K562 (cell line): ENCODE measurements around the gene KRTAP5-7. TPM values are rescaled to one million over a fixed set of nuclear protein-coding genes. Genes with fewer than 3 reads are reported as not detected.

Source experiments
- ATAC-seq: fragments of 200-7000 bp; cut with Tn5 transposase; 3 replicates; pipeline ENCODE4 v1.9.1; 2020; ENCODE audit warnings: moderate library complexity
- BruUV-seq: library from RNA; stranded (reverse); fragments of 400-500 nt; replicated peaks from 2 replicates; lab custom pipeline; 2021; lab: Mats Ljungman, UMichigan
- CTCF ChIA-PET: fragments of 300-600 bp; formaldehyde crosslinking; extraction: SDS; loops from one replicate; lab custom pipeline; 2021; ENCODE audit warnings: low intra/inter-chr PET ratio; lab: Yijun Ruan, JAX
- POLR2A ChIA-PET: fragments of 300-600, 350-650 bp; sonication (Branson Sonifier 250); formaldehyde crosslinking; extraction: SDS; loops from one replicate; lab custom pipeline; 2021; ENCODE audit warnings: antibody characterized with exemption, inconsistent platforms; lab: Yijun Ruan, JAX
- DNase-seq, 4 experiments: peaks; one replicate each; pipeline versions ENCODE4 v3.0.0 to v3.0.0-alpha.2; 2011 to 2018; ENCODE audit warnings: low spot score in 3 of 4, mixed read lengths in 3 of 4; ENCODE audit errors: extremely low read depth in 1 of 4
- FAIRE-seq: peaks from 2 replicates; lab custom pipeline; 2011; peaks lifted over from hg19 to GRCh38; lab: Jason Lieb, UNC
- H2AFZ ChIP-seq: 2 replicates; pipeline ENCODE4 v1.6.0; 2011; ENCODE audit warnings: low read depth, low read length, control low read depth, inconsistent platforms
- H3K27ac ChIP-seq: fragments of 200-600 bp; 3 replicates; pipeline ENCODE4 v1.8.0; 2011; ENCODE audit warnings: low read depth, mild to moderate bottlenecking, control low read depth, inconsistent platforms, low read length, moderate library complexity, mixed read lengths; ENCODE audit errors: extremely low read depth
- H3K27me3 ChIP-seq, 2 experiments: fragments of 300-600 bp in 1 of 2; 2 replicates in 1 of 2; 3 replicates in 1 of 2; pipeline versions ENCODE4 v1.6.0 to v1.8.0; 2011; ENCODE audit warnings: inconsistent platforms in 2 of 2, low read length in 2 of 2, mild to moderate bottlenecking in 1 of 2, mixed read lengths in 1 of 2, moderate library complexity in 1 of 2; ENCODE audit not compliant: control insufficient read depth in 2 of 2, insufficient read depth in 2 of 2
- H3K36me3 ChIP-seq: fragments of 300-600 bp; 3 replicates; pipeline ENCODE4 v1.8.0; 2011; ENCODE audit warnings: mild to moderate bottlenecking, low read length, inconsistent platforms; ENCODE audit not compliant: control insufficient read depth, insufficient read depth
- H3K4me1 ChIP-seq, 2 experiments: fragments of 200-600 bp in 1 of 2; replicated peaks in 1 of 2; 2 replicates in 1 of 2; 3 replicates in 1 of 2; pipeline versions ENCODE4 v1.5.1 to v1.8.0; 2011; ENCODE audit warnings: inconsistent platforms in 2 of 2, low read length in 2 of 2, mild to moderate bottlenecking in 1 of 2, mixed read lengths in 1 of 2, moderate library complexity in 1 of 2; ENCODE audit not compliant: control insufficient read depth in 2 of 2, insufficient read depth in 2 of 2
- H3K4me2 ChIP-seq: 2 replicates; pipeline ENCODE4 v1.6.1; 2011; ENCODE audit warnings: low read length, control low read depth, inconsistent platforms, mixed read lengths; ENCODE audit not compliant: insufficient read depth
- H3K4me3 ChIP-seq: fragments of 200-600 bp; sonication (generic), shearing (Covaris generic); 2 replicates; pipeline ENCODE4 v1.5.1; 2016; ENCODE audit warnings: control low read depth, inconsistent platforms
- H3K79me2 ChIP-seq: fragments of 200-600 bp; 3 replicates; pipeline ENCODE4 v1.8.0; 2011; ENCODE audit warnings: low read length, inconsistent platforms; ENCODE audit not compliant: control insufficient read depth, insufficient read depth
- H3K9ac ChIP-seq, 2 experiments: 2 replicates each; pipeline versions ENCODE4 v1.6.0 to v1.6.1; 2011; ENCODE audit warnings: low read depth in 2 of 2, low read length in 2 of 2, control low read depth in 1 of 2, inconsistent platforms in 1 of 2, mild to moderate bottlenecking in 1 of 2, mixed read lengths in 1 of 2; ENCODE audit not compliant: insufficient read depth in 1 of 2
- H3K9me1 ChIP-seq: one replicate; pipeline ENCODE4 v1.6.0; 2011; ENCODE audit warnings: inconsistent platforms, mild to moderate bottlenecking, low read length, moderate library complexity; ENCODE audit not compliant: control insufficient read depth, insufficient read depth
- H3K9me3 ChIP-seq: replicated peaks from 2 replicates; pipeline ENCODE4 v1.5.1; 2011; ENCODE audit warnings: low read depth, low read length, inconsistent platforms; ENCODE audit not compliant: control insufficient read depth, insufficient read depth
- H4K20me1 ChIP-seq: replicated peaks from 2 replicates; pipeline ENCODE4 v1.6.1; 2011; ENCODE audit warnings: low read length, inconsistent platforms, mixed read lengths; ENCODE audit not compliant: control insufficient read depth, insufficient read depth
- CCAR2 ChIP-seq: fragments of 200-400 bp; formaldehyde crosslinking; IDR thresholded peaks from 2 replicates; pipeline ENCODE4 v1.6.1; 2017; ENCODE audit warnings: mild to moderate bottlenecking, low read depth, low read length
- CREB5 ChIP-seq: fragments of 250-450 bp; sonication (Bioruptor Pico); IDR thresholded peaks from 2 replicates; pipeline ENCODE4 v1.5.0; 2020; ENCODE audit warnings: mild to moderate bottlenecking
- DLX4 ChIP-seq: fragments of 250-450 bp; sonication (Bioruptor Pico); IDR thresholded peaks from 2 replicates; pipeline ENCODE4 v1.6.1; 2021; ENCODE audit warnings: mild to moderate bottlenecking
- HNRNPL ChIP-seq: fragments of 200-400 bp; formaldehyde crosslinking; IDR thresholded peaks from 2 replicates; pipeline ENCODE4 v1.6.1; 2017; ENCODE audit warnings: low read depth, mild to moderate bottlenecking, low read length
- HOXB6 ChIP-seq: fragments of 250-450 bp; sonication (Bioruptor Pico); IDR thresholded peaks from 2 replicates; pipeline ENCODE4 v1.5.1; 2022; ENCODE audit warnings: mild to moderate bottlenecking, borderline replicate concordance
- MCM3 ChIP-seq: fragments of 450-650 bp; IDR thresholded peaks from 2 replicates; pipeline ENCODE4 v1.6.1; 2016
- NBN ChIP-seq: fragments of 450-650 bp; IDR thresholded peaks from 2 replicates; pipeline ENCODE4 v1.6.1; 2016; ENCODE audit warnings: low read depth, mild to moderate bottlenecking
- POLR2AphosphoS2 ChIP-seq: IDR thresholded peaks from 2 replicates; pipeline ENCODE4 v1.6.1; 2012; ENCODE audit warnings: low read length, improper control_type of control experiment
- RAD21 ChIP-seq, 2 experiments: fragments of 250-450 bp in 1 of 2; fragments of 450-650 bp in 1 of 2; sonication (Bioruptor Pico) in 1 of 2; formaldehyde crosslinking in 1 of 2; IDR thresholded peaks in 1 of 2; conservative IDR thresholded peaks in 1 of 2; 2 replicates each; pipeline versions ENCODE4 v1.4.0 to v1.8.0; 2020 to 2022; ENCODE audit warnings: mild to moderate bottlenecking in 2 of 2, moderate library complexity in 1 of 2
- RB1 ChIP-seq: fragments of 450-650 bp; IDR thresholded peaks from 2 replicates; pipeline ENCODE4 v1.6.1; 2017; ENCODE audit warnings: low read depth, mild to moderate bottlenecking
- SETDB1 ChIP-seq: IDR thresholded peaks from one replicate; pipeline ENCODE4 v1.6.1; 2012; ENCODE audit warnings: low read length, control low read depth, inconsistent platforms
- SMAD3 ChIP-seq: fragments of 450-650 bp; formaldehyde crosslinking; conservative IDR thresholded peaks from 2 replicates; pipeline ENCODE4 v1.4.0; 2020; ENCODE audit warnings: mild to moderate bottlenecking
- SNRNP70 ChIP-seq: fragments of 200-400 bp; formaldehyde crosslinking; optimal IDR thresholded peaks from 2 replicates; pipeline ENCODE3; 2017; ENCODE audit warnings: low read depth, low read length
- SRF ChIP-seq, 2 experiments: fragments of 250-450, 450-650 bp in 1 of 2; sonication (Bioruptor Pico) in 1 of 2; sonication (generic) in 1 of 2; formaldehyde crosslinking; IDR thresholded peaks; 2 replicates each; pipeline versions ENCODE4 v1.5.0 to v1.5.1; 2020 to 2022; ENCODE audit warnings: mild to moderate bottlenecking in 1 of 2, missing genetic modification reagents in 1 of 2
- SRSF3 ChIP-seq: fragments of 200-400 bp; formaldehyde crosslinking; IDR thresholded peaks from 2 replicates; pipeline ENCODE4 v1.6.1; 2016; ENCODE audit warnings: mild to moderate bottlenecking, low read length, moderate library complexity; ENCODE audit not compliant: insufficient read depth
- TAL1 ChIP-seq: fragments of 450-650 bp; IDR thresholded peaks from 2 replicates; pipeline ENCODE4 v1.6.1; 2016; ENCODE audit warnings: mild to moderate bottlenecking
- ZNF121 ChIP-seq: sonication (generic); formaldehyde crosslinking; conservative IDR thresholded peaks from 2 replicates; pipeline ENCODE4 v1.8.0; 2022; ENCODE audit warnings: missing genetic modification reagents
- ZNF165 ChIP-seq: fragments of 250-450 bp; sonication (Bioruptor Pico); IDR thresholded peaks from 2 replicates; pipeline ENCODE4 v1.4.0; 2020; ENCODE audit warnings: borderline replicate concordance
- ZNF316 ChIP-seq: fragments of 450-650 bp; IDR thresholded peaks from 2 replicates; pipeline ENCODE4 v1.6.1; 2016
- ZNF695 ChIP-seq: fragments of 450-650 bp; formaldehyde crosslinking; IDR thresholded peaks from 2 replicates; pipeline ENCODE4 v1.4.0; 2020; ENCODE audit warnings: mild to moderate bottlenecking, moderate library complexity
- WGBS: fragments of 100-300 bp; shearing (Covaris generic); methylation state at CpG from one replicate; pipeline ENCODE4 v1.1.6; 2016; ENCODE audit warnings: low coverage, mixed read lengths; ENCODE audit not compliant: insufficient coverage; ENCODE audit errors: missing lambda C conversion rate; 5-methylcytosine and 5-hydroxymethylcytosine counted together
- in situ Hi-C: fragments of 300-500 bp; cut with MboI; formaldehyde crosslinking; loops from 4 replicates; pipeline ENCODE4 v1.15.0; 2018; ENCODE audit warnings: inconsistent platforms, mixed read lengths
- intact Hi-C: fragments of 100-400 bp; cut with micrococcal nuclease; formaldehyde crosslinking; loops from 2 replicates; pipeline ENCODE4 v1.14.2; 2022
- polyA plus RNA-seq, 8 experiments: library from polyadenylated mRNA; depleted of rRNA in 4 of 8; stranded (reverse) in 5 of 8; unstranded in 3 of 8; fragments of >200 nt; fragmentation: Nextera tagmentation in 2 of 8; fragmentation: Illumina TruSeq in 1 of 8; extraction: Ambion mirVana in 2 of 8; extraction: Trizol in 1 of 8; gene quantifications; 2 replicates each; pipeline versions ENCODE4 v1.2.1 to v1.2.3, GENCODE V29; 2011 to 2014; ENCODE audit warnings: inconsistent platforms in 1 of 8, missing spikeins in 1 of 8
- total RNA-seq, 7 experiments: library from RNA; depleted of rRNA in 6 of 7; stranded (reverse); fragments of >200 nt in 6 of 7; fragmentation: Illumina TruSeq in 2 of 7; extraction: Trizol in 2 of 7; gene quantifications; 2 replicates each; pipeline versions ENCODE4 v1.2.1 to v1.2.3, GENCODE V29; 2011 to 2021; ENCODE audit warnings: low replicate concordance in 1 of 7

The KRTAP5-7 gene
- total and polyA plus RNA-seq, 9 of the 15 experiments (the other 6 are each of a cell fraction or from before 2014, with no cell fraction given): not detected

- intact Hi-C loops (no loop called here), in situ Hi-C loops (no loop called here)
- WGBS: 3% methylated on average over 6 of the region's 6 CpGs
- Histone ChIP-seq H3K27me3 (peaks cover 6 to 14% of the 10 kb centered on the region in 2 experiments; a peak in 3 of 5 replicates), H3K36me3 (no peaks in the 10 kb centered on the region), H3K9me3 (no peaks in the 10 kb centered on the region), H3K4me2 (no peak overlapping the region), H3K9me1 (no peaks in the 10 kb centered on the region), H3K9ac (no peak overlapping the region), H3K4me3 (no peak overlapping the region), H3K4me1 (peaks cover 8 to 11% of the 10 kb centered on the region in 2 experiments; a peak in 3 of 5 replicates), H3K79me2 (no peaks in the 10 kb centered on the region), H2AFZ (0 out of 2 replicates have a peak overlapping the region, but pooled peaks have one; percentile 24), H4K20me1 (no peaks in the 10 kb centered on the region), H3K27ac (no peak overlapping the region)
- no peak for ATAC-seq
- no peak for FAIRE-seq
- BruUV-seq: no TSS peak
- TF ChIP-seq SRSF3 (no peak), CREB5 (no peak), HNRNPL (no peak), POLR2AphosphoS2 (no peak), MCM3 (no peak), ZNF316 (no peak), SETDB1 (no peak), TAL1 (no peak), SRF (CRISPR knock-in tag; IDR thresholded peaks at IDR 0.05) (no peak), SMAD3 (CRISPR knock-in tag) (no peak), RB1 (no peak), DLX4 (CRISPR knock-in tag) (no peak), ZNF695 (CRISPR knock-in tag) (no peak), ZNF165 (CRISPR knock-in tag) (no peak), HOXB6 (CRISPR knock-in tag) (no peak), ZNF121 (no peak), RAD21 (CRISPR knock-in tag; conservative IDR thresholded peaks at IDR 0.05 in 1 of 2, IDR thresholded peaks at IDR 0.05 in 1 of 2) (no peak), SNRNP70 (no peak), CCAR2 (no peak), NBN (no peak)
- DNase-seq: no peak
- ChIA-PET CTCF (no interaction called here), POLR2A (no interaction called here)
Observed at GRCh38 chr11:71527576-71528210, 626 bp downstream of the KRTAP5-7 start.
